Duodenal mucosa (tissue), 2 donors: Measurements from ENCODE around the gene PDLIM5.
A peak's percentile ranks its signal among the peaks of the same experiment; 100 is the strongest.
"Not testable (repeated sequence)": the region's sequence is repeated elsewhere in the genome, so short reads cannot be mapped to it uniquely, and the experiment has no call there.

ENCODE experiments used
- H3K27ac ChIP-seq: one replicate; pipeline ENCODE4 v1.7.0; 2013; ENCODE audit warnings: low read depth, low read length
- H3K27me3 ChIP-seq, 2 donors: one replicate each; pipeline ENCODE4 v1.7.0; 2013; ENCODE audit warnings: low read length in 2 of 2, control low read depth in 1 of 2; ENCODE audit not compliant: insufficient read depth in 2 of 2, control insufficient read depth in 1 of 2
- H3K36me3 ChIP-seq, 2 donors: one replicate each; pipeline ENCODE4 v1.7.0; 2013; ENCODE audit warnings: low read length in 2 of 2, control low read depth in 1 of 2; ENCODE audit not compliant: insufficient read depth in 2 of 2, control insufficient read depth in 1 of 2
- H3K4me1 ChIP-seq, 2 donors: one replicate each; pipeline ENCODE4 v1.7.0; 2013; ENCODE audit warnings: low read length in 2 of 2, control low read depth in 1 of 2; ENCODE audit not compliant: insufficient read depth in 2 of 2, control insufficient read depth in 1 of 2
- H3K4me3 ChIP-seq, 2 donors: one replicate each; pipeline ENCODE4 v1.7.0; 2013; ENCODE audit warnings: low read length in 2 of 2, low read depth in 1 of 2
- H3K9ac ChIP-seq, 2 donors: one replicate each; pipeline ENCODE4 v1.7.0; 2013; ENCODE audit warnings: low read length in 2 of 2, low read depth in 1 of 2
- H3K9me3 ChIP-seq, 2 donors: one replicate each; pipeline ENCODE4 v1.7.0; 2013; ENCODE audit warnings: low read length in 2 of 2, control low read depth in 1 of 2; ENCODE audit not compliant: control insufficient read depth in 1 of 2

The PDLIM5 gene

GRCh38 chr4:94650690-94651089 lies 198.9 kb downstream of the PDLIM5 start:
- H3K27ac ChIP-seq, result no peak overlapping the region
- no peaks in the 10 kb centered on the region for H3K27me3 ChIP-seq
- H3K4me1 ChIP-seq, result peaks cover 9 to 45% of the 10 kb centered on the region in 2 donors
- no peak overlapping the region for H3K9ac ChIP-seq
- peaks cover 3 to 11% of the 10 kb centered on the region in 2 donors for H3K36me3 ChIP-seq
- no peaks in the 10 kb centered on the region for H3K9me3 ChIP-seq
- no peak overlapping the region for H3K4me3 ChIP-seq

GRCh38 chr4:94653095-94653649 lies 201.4 kb downstream of the PDLIM5 start:
- Histone ChIP-seq H3K27me3 (no peaks in the 10 kb centered on the region), H3K9ac (no peak overlapping the region), H3K4me3 (peak overlapping the region in 1 of 2 donors; percentile 27), H3K36me3 (peaks cover 0 to 11% of the 10 kb centered on the region in 2 donors), H3K27ac (no peak overlapping the region), H3K9me3 (no peaks in the 10 kb centered on the region), H3K4me1 (peaks cover 9 to 45% of the 10 kb centered on the region in 2 donors)

- Histone ChIP-seq H3K4me1 (peaks cover 9 to 45% of the 10 kb centered on the region in 2 donors), H3K27ac (no peak overlapping the region), H3K36me3 (peaks cover 0 to 11% of the 10 kb centered on the region in 2 donors)
Observed at GRCh38 chr4:94653984-94654609, 202.4 kb downstream of the PDLIM5 start.

GRCh38 chr4:94654714-94655113 lies 203.0 kb downstream of the PDLIM5 start:
- H3K27ac ChIP-seq, result no peak overlapping the region
- H3K9me3 ChIP-seq, result no peaks in the 10 kb centered on the region
- peaks cover 0 to 11% of the 10 kb centered on the region in 2 donors for H3K36me3 ChIP-seq
- H3K9ac ChIP-seq, result no peak overlapping the region
- H3K4me1 ChIP-seq, result peaks cover 9 to 40% of the 10 kb centered on the region in 2 donors
- no peak overlapping the region for H3K4me3 ChIP-seq
- no peaks in the 10 kb centered on the region for H3K27me3 ChIP-seq

More at GRCh38 chr4:94653984-94654609, 202.4 kb downstream of the PDLIM5 start:
- Histone ChIP-seq H3K4me3 (peak overlapping the region in 1 of 2 donors; percentile 27), H3K27me3 (no peaks in the 10 kb centered on the region), H3K9ac (no peak overlapping the region), H3K9me3 (no peaks in the 10 kb centered on the region)

GRCh38 chr4:94660614-94661013 lies 208.9 kb downstream of the PDLIM5 start:
- Histone ChIP-seq H3K9ac (no peak overlapping the region), H3K4me3 (no peak overlapping the region), H3K36me3 (peaks cover 13 to 34% of the 10 kb centered on the region in 2 donors), H3K9me3 (no peaks in the 10 kb centered on the region), H3K27me3 (no peaks in the 10 kb centered on the region), H3K4me1 (no peaks in the 10 kb centered on the region), H3K27ac (no peak overlapping the region)

- not testable (repeated sequence) for H3K4me1 ChIP-seq, H3K27me3 ChIP-seq, H3K27ac ChIP-seq, H3K4me3 ChIP-seq, H3K9ac ChIP-seq, H3K9me3 ChIP-seq
- peaks cover 13 to 23% of the 10 kb centered on the region in 2 donors for H3K36me3 ChIP-seq
Observed at GRCh38 chr4:94665021-94665420, 213.3 kb downstream of the PDLIM5 start.

- no peaks in the 10 kb centered on the region for H3K4me1 ChIP-seq
- no peaks in the 10 kb centered on the region for H3K27me3 ChIP-seq
- no peak overlapping the region for H3K9ac ChIP-seq
- peaks cover 13 to 17% of the 10 kb centered on the region in 2 donors for H3K36me3 ChIP-seq
- no peak overlapping the region for H3K4me3 ChIP-seq
- no peak overlapping the region for H3K27ac ChIP-seq
- H3K9me3 ChIP-seq, result no peaks in the 10 kb centered on the region
Observed at GRCh38 chr4:94665500-94666404, 214.0 kb downstream of the PDLIM5 start.

GRCh38 chr4:94668724-94669123 lies 217.0 kb downstream of the PDLIM5 start:
- Histone ChIP-seq H3K4me1 (peaks cover 0 to 3% of the 10 kb centered on the region in 2 donors), H3K9me3 (no peaks in the 10 kb centered on the region), H3K27me3 (no peaks in the 10 kb centered on the region), H3K36me3 (peaks cover 2 to 3% of the 10 kb centered on the region in 2 donors), H3K4me3 (no peak overlapping the region), H3K27ac (no peak overlapping the region), H3K9ac (no peak overlapping the region)

GRCh38 chr4:94669672-94670664 lies 218.2 kb downstream of the PDLIM5 start:
- Histone ChIP-seq H3K9ac (no peak overlapping the region), H3K27me3 (no peaks in the 10 kb centered on the region), H3K4me3 (no peak overlapping the region), H3K27ac (no peak overlapping the region), H3K9me3 (no peaks in the 10 kb centered on the region), H3K4me1 (peaks cover 0 to 4% of the 10 kb centered on the region in 2 donors), H3K36me3 (no peaks in the 10 kb centered on the region)
